Neural cell (in vitro differentiated cells): ENCODE measurements around the gene MIOS.

Experiments
- EZH2 ChIP-seq: fragments of 200-600, 300-800 bp; shearing (Covaris generic), sonication (generic); IDR thresholded peaks from 2 replicates; pipeline ENCODE4 v1.6.1; 2014; ENCODE audit warnings: antibody characterized with exemption, low read length, borderline replicate concordance, mild to moderate bottlenecking; ENCODE audit not compliant: insufficient read depth, poor library complexity, severe bottlenecking
- POLR2AphosphoS5 ChIP-seq: IDR thresholded peaks from 2 replicates; pipeline ENCODE4 v1.6.1; 2012
- TAF1 ChIP-seq: IDR thresholded peaks from 2 replicates; pipeline ENCODE4 v1.6.1; 2012; ENCODE audit warnings: low read depth
- TF ChIP-seq, protein P1 (sequence below): fragments of 450-650 bp; IDR thresholded peaks from 2 replicates; pipeline ENCODE4 v1.5.1; 2014; ENCODE audit warnings: antibody characterized with exemption, mild to moderate bottlenecking, moderate library complexity; ENCODE audit not compliant: poor library complexity, severe bottlenecking

GRCh38 chr7:7565746-7566650 is 686 bp upstream of the MIOS start:
- no peak for TF ChIP-seq POLR2AphosphoS5
- TF ChIP-seq TAF1, result no peak
- TF ChIP-seq, protein P1, sequence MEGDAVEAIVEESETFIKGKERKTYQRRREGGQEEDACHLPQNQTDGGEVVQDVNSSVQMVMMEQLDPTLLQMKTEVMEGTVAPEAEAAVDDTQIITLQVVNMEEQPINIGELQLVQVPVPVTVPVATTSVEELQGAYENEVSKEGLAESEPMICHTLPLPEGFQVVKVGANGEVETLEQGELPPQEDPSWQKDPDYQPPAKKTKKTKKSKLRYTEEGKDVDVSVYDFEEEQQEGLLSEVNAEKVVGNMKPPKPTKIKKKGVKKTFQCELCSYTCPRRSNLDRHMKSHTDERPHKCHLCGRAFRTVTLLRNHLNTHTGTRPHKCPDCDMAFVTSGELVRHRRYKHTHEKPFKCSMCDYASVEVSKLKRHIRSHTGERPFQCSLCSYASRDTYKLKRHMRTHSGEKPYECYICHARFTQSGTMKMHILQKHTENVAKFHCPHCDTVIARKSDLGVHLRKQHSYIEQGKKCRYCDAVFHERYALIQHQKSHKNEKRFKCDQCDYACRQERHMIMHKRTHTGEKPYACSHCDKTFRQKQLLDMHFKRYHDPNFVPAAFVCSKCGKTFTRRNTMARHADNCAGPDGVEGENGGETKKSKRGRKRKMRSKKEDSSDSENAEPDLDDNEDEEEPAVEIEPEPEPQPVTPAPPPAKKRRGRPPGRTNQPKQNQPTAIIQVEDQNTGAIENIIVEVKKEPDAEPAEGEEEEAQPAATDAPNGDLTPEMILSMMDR, result no peak
- no peak for TF ChIP-seq EZH2
